ENCODE measurements around the gene XPO5.

Gene XPO5

GRCh38 chr6:43481075-43481474 lies 94.8 kb downstream of the XPO5 start:
- no peak overlapping the region for H3K4me3 ChIP-seq (ENCODE audit: low read length)
- no peaks in the 10 kb centered on the region for H3K36me3 ChIP-seq (ENCODE audit: insufficient read depth, low read length)
- peaks cover 20% of the 10 kb centered on the region for H3K4me1 ChIP-seq (ENCODE audit: insufficient read depth, low read length)
- no peak overlapping the region for H2AFZ ChIP-seq (ENCODE audit: low read depth, low read length)
- H3K27me3 ChIP-seq (ENCODE audit: insufficient read depth, low read length), result no peaks in the 10 kb centered on the region
- no peaks in the 10 kb centered on the region for H3K9me3 ChIP-seq (ENCODE audit: low read length)

GRCh38 chr6:43478008-43478372 lies 97.8 kb downstream of the XPO5 start:
- H3K27me3 ChIP-seq (ENCODE audit: insufficient read depth, low read length), result no peaks in the 10 kb centered on the region
- peaks cover 20% of the 10 kb centered on the region for H3K4me1 ChIP-seq (ENCODE audit: insufficient read depth, low read length)
- H2AFZ ChIP-seq (ENCODE audit: low read depth, low read length), result no peak overlapping the region
- no peaks in the 10 kb centered on the region for H3K9me3 ChIP-seq (ENCODE audit: low read length)
- peak overlapping the region; percentile 65 for H3K4me3 ChIP-seq (ENCODE audit: low read length)
- H3K36me3 ChIP-seq (ENCODE audit: insufficient read depth, low read length), result no peaks in the 10 kb centered on the region

DNA sequence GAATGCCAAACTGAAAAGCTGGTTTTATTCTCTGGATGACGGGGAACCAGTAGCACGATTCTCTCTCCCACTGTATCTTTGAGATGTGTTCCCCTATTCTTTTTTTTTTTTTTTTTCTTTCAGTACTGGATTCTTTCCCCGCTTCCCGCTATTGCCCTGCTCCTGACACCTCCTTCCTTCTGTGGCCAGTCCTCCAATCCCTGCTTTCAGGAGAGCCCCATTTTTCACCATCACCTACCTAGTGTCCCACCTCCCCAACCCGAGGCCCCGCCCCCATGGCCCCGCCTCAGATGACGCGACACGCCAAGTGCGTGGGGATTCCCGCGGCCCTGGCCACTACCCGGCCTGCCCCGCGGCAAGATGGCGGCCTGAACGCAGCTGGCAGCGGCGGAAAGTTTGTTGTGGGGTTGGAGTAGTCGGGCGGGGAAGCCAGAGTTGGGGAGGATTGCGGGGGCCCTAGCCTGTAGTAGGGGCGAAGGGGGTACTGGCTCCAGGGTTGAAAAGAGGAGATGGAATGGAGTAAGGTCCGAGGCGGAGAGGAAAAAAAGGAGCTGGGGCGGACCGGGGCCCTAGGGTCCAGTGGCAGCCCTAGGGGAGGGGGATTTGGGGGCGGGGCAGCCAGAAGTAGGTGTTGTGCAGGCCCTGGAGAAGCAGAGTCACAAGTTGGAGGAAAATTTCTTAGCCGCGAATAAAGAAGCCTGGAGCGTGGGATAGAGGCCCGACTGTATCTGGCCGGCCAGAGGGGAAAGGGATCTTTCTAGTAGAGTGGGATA lies 98.4 kb downstream of the XPO5 start, which contains the start of gene TJAP1:
TJAP1 (plus strand) TSS at position 336 of the 773 bp plus-strand sequence. CDS start 21,432 bp downstream, outside the sequence.
- no peaks in the 10 kb centered on the region for H3K27me3 ChIP-seq (ENCODE audit: insufficient read depth, low read length)
- H2AFZ ChIP-seq (ENCODE audit: low read depth, low read length), result peak within 1 kb of the TSS; percentile 95
- H3K4me3 ChIP-seq (ENCODE audit: low read length), result peak within 1 kb of the TSS; percentile 65
- H3K36me3 ChIP-seq (ENCODE audit: insufficient read depth, low read length), result no peaks in the 10 kb centered on the region
- H3K9me3 ChIP-seq (ENCODE audit: low read length), result no peaks in the 10 kb centered on the region
- H3K4me1 ChIP-seq (ENCODE audit: insufficient read depth, low read length), result peaks cover 20% of the 10 kb centered on the region

GRCh38 chr6:43476746-43477145 lies 99.1 kb downstream of the XPO5 start:
- H3K27me3 ChIP-seq (ENCODE audit: insufficient read depth, low read length), result no peaks in the 10 kb centered on the region
- peaks cover 20% of the 10 kb centered on the region for H3K4me1 ChIP-seq (ENCODE audit: insufficient read depth, low read length)
- no peaks in the 10 kb centered on the region for H3K9me3 ChIP-seq (ENCODE audit: low read length)
- H3K36me3 ChIP-seq (ENCODE audit: insufficient read depth, low read length), result no peaks in the 10 kb centered on the region
- peak overlapping the region; percentile 95 for H2AFZ ChIP-seq (ENCODE audit: low read depth, low read length)
- peak overlapping the region; percentile 65 for H3K4me3 ChIP-seq (ENCODE audit: low read length)

DNA sequence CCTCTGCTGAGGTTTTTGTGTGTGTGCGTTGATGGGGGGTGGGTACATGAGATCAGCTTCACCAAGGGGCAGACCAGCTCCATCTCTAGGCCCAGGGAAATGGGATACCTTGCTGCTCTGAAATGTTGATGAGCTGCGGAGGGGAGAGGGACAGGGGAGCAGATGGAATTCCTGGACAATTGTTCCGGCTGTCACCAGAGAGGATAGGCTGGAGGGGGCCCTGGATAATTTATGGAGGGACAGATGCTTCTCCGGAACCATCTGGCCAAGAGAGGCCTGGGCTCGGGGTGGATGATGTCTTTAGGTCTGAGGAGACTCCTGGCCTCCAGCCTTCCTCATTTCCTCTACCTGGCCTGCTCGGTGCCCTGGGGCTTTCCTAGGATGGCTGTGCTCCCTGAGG lies 100.3 kb downstream of the XPO5 start:
- Histone ChIP-seq H3K9me3 (ENCODE audit: low read length) (no peaks in the 10 kb centered on the region), H3K27me3 (ENCODE audit: insufficient read depth, low read length) (no peaks in the 10 kb centered on the region), H3K36me3 (ENCODE audit: insufficient read depth, low read length) (no peaks in the 10 kb centered on the region), H3K4me3 (ENCODE audit: low read length) (no peak overlapping the region), H2AFZ (ENCODE audit: low read depth, low read length) (no peak overlapping the region), H3K4me1 (ENCODE audit: insufficient read depth, low read length) (peaks cover 17% of the 10 kb centered on the region)

- no peak overlapping the region for H2AFZ ChIP-seq (ENCODE audit: low read depth, low read length)
- no peaks in the 10 kb centered on the region for H3K9me3 ChIP-seq (ENCODE audit: low read length)
- peaks cover 11% of the 10 kb centered on the region for H3K4me1 ChIP-seq (ENCODE audit: insufficient read depth, low read length)
- no peaks in the 10 kb centered on the region for H3K27me3 ChIP-seq (ENCODE audit: insufficient read depth, low read length)
- no peaks in the 10 kb centered on the region for H3K36me3 ChIP-seq (ENCODE audit: insufficient read depth, low read length)
- no peak overlapping the region for H3K4me3 ChIP-seq (ENCODE audit: low read length)
Observed at GRCh38 chr6:43472515-43472914, 103.3 kb downstream of the XPO5 start.

All from neuron (in vitro differentiated cells).